ENCODE measurements around the gene CEBPA.
"Not testable (repeated sequence)": the region's sequence is repeated elsewhere in the genome, so short reads cannot be mapped to it uniquely, and the experiment has no call there.

GRCh38 chr19:33312808-33313207, 10.5 kb upstream of the CEBPA start:
- TF ChIP-seq, protein P1, sequence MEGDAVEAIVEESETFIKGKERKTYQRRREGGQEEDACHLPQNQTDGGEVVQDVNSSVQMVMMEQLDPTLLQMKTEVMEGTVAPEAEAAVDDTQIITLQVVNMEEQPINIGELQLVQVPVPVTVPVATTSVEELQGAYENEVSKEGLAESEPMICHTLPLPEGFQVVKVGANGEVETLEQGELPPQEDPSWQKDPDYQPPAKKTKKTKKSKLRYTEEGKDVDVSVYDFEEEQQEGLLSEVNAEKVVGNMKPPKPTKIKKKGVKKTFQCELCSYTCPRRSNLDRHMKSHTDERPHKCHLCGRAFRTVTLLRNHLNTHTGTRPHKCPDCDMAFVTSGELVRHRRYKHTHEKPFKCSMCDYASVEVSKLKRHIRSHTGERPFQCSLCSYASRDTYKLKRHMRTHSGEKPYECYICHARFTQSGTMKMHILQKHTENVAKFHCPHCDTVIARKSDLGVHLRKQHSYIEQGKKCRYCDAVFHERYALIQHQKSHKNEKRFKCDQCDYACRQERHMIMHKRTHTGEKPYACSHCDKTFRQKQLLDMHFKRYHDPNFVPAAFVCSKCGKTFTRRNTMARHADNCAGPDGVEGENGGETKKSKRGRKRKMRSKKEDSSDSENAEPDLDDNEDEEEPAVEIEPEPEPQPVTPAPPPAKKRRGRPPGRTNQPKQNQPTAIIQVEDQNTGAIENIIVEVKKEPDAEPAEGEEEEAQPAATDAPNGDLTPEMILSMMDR (IDR thresholded peaks at IDR 0.05): not testable (repeated sequence)
- not testable (repeated sequence) for TF ChIP-seq POLR2A (IDR thresholded peaks at IDR 0.05)

Data from prostate gland (tissue), 2 donors.